ENCODE measurements around the gene LENG8.

Gene LENG8

DNA sequence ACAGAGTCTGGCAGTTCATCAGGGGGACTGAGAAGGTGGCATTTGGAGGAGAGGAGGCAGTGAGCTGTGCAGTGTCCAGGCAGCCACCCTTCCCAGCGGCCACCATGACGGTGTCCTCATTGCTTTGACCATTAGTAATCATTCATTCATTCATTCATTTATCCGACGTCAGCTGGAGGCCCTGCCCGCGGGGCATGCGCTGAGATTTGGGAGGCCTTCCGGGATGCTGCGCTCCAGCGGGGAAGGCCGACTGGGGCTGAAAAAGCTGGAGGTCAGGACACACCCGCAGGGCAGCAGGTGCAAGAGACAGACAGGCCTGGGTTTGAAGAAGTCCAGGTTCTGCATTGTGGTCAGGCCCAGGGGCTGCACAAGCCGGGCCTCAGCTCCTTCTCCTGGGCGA, 24.8 kb upstream of the LENG8 start:
- DNase-seq (ENCODE audit: low read depth), result no peak

GRCh38 chr19:54424660-54425381, 24.2 kb upstream of the LENG8 start:
- DNase-seq (ENCODE audit: low read depth), result no peak

- no peak for DNase-seq (ENCODE audit: low read depth)
These were observed 23.6 kb upstream of the LENG8 start for GRCh38 chr19:54425382-54425723.

DNA sequence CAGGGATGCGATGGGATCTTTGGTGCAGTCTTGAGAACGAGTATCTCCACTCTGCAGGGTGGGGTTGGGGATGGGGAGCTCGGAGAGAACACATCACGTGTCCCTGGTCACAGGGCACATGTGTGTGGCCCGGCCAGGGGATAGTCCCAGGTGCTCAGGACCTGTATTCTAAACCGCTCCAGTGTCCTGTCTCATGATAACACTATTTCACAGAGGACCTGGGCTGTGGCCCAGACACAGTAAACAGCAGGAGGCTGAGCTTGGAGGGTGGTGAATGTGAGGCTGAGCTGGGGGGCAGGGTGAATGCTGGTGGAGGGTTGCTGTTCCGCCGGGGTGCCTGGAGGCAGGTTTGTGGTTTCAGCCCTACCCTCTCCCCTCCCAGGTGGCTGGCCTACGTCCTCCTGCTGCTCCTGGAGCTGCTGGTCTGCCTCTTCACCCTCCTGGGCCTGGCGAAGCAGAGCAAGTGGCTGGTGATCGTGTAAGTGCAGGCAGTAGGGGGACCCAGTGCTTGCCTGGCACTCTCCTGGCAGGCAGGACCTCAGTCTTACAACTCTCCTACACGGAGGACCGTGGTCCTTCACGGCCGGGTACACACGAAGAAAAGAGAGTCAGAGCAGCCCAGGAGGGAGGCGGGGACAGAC, 22.6 kb upstream of the LENG8 start:
- no peak for DNase-seq (ENCODE audit: low read depth)

DNA sequence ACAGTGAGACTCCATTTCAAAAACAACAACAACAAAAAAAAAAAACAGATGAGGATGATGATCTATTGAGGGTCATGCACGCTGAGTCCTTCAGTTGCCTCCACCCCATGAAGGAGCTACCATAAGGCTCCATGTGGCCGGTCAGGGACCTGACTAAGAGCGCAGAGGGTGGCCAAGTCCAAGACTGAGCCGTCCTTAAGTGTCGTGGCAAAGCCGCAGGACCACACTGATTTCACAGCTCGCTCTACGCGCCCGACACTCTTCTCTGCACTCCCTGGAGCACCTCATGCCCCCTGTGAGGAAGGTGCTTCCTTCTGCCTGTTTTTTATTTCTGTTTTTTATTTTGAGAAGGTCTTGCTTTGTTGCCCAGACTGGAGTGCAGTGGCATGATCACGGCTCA, 21.4 kb upstream of the LENG8 start:
- DNase-seq (ENCODE audit: low read depth), result no peak

DNA sequence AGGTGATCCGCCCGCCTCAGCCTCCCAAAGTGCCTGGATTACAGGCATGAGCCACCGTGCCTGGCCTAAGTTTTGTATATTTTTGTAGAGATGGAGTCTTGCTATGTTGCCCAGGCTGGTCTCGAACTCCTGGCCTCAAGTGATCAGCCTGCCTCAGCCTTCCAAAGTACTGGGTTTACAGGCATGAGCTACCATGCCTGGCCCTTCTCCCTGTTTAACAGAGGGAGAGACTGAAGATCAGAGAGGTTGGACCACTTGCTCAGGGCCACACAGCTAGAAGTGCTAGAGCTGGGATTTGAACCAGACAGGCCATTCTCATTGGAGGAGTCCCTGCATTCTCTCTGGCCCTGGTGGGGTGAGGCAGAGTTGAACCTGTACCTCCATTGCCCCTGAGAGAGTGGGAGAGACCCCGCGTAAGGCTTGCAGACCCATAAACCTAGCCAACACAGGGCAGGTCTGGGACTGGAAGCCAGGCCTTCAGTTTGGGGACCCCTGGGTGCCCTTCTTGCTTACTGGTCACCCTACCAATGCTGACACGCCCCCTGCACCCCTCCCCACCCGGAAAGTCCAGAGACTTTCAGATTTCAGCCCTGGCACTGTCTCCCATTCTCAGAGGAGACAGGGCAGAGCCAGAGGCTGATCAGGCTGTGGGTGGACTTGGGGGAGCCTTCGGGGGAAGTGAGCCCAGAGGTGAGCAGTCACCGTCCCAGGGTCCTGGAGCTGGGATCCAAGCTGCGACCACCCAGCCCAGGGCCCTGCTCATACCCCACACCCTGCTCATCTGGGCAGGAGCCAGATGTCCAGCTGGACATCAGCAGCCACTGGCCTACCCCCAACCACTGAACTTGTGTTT, 20.4 kb upstream of the LENG8 start:
- no peak for DNase-seq (ENCODE audit: low read depth)

- DNase-seq (ENCODE audit: low read depth), result no peak
These were observed 19.9 kb upstream of the LENG8 start for GRCh38 chr19:54429176-54429495.

- DNase-seq (ENCODE audit: low read depth), result no peak
These were observed 19.3 kb upstream of the LENG8 start for GRCh38 chr19:54429545-54430227.

- peak; percentile 14 for DNase-seq (ENCODE audit: low read depth)
These were observed 18.4 kb upstream of the LENG8 start for GRCh38 chr19:54430306-54431254.

DNA sequence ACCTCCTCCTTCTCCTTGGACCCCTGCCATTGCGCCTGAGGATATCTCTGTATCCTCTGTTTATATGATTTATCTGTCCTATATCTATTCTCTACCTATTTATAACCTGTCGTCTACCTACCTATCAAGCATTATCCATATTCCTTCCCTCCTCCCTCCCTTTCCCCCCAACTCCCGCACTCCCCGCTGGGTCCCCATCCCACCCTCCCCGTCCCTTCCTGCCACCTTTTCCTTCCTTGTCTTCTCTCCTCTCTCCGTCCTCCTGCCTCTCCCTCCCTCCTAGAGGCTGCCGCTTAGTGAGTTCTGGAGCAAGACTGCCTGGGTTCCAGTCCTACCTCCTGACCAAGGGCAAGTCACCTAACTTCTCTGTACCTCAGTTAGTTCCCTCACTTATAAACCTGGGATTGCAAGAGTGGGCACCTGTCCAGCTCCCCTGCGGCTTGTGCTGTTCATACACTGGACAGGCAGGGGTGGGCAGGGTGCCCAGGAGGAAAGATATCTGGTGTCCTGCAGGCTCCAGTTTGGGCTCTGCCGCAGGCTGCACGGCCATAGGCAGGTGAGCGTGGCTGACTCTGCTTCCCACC, 17.7 kb upstream of the LENG8 start:
- DNase-seq (ENCODE audit: low read depth), result peak; percentile 44

GRCh38 chr19:54432144-54432738, 16.8 kb upstream of the LENG8 start:
- no peak for DNase-seq (ENCODE audit: low read depth)

DNA sequence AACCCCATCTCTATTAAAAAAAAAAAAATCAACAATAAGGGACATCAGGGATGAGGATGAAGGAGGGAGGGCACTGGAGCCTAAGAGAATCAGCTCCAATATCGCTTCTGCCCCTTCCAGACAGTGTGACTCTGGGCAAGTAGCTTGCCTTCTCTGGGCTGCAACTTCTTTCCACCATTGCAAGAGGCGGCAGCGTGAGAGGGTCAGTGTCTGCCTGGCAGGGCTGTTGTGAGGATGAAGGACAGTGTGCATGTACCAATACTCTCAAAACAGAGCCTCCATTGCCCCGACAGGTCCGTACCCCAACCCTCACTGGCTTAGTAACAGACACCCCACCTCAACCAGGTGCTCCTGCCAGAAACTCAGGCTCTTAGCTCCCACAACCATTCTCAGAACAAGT, 15.3 kb upstream of the LENG8 start:
- no peak for DNase-seq (ENCODE audit: low read depth)

- DNase-seq (ENCODE audit: low read depth), result no peak
These were observed 14.7 kb upstream of the LENG8 start for GRCh38 chr19:54434112-54434872.

DNA sequence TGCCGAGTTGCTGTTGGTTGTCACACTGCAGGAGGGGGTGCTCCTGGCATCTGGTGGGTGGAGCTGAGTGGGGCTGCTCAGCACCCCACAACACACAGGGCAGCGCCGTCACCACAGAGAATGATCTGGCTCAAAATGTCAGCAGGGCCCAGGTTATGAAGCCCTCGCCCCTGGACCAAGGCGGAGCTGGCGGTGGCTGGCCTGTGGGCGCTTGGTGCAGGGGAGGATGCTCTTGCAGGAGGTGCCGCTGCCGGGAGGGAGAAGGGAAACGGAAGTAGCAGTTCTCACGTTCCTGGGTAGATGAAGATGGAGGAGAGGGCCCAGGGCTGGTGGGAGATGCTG, 14.2 kb upstream of the LENG8 start:
- no peak for DNase-seq (ENCODE audit: low read depth)

- DNase-seq (ENCODE audit: low read depth), result no peak
These were observed 13.4 kb upstream of the LENG8 start for GRCh38 chr19:54435551-54436016.

- DNase-seq (ENCODE audit: low read depth), result no peak
These were observed 12.9 kb upstream of the LENG8 start for GRCh38 chr19:54436031-54436523.

- no peak for DNase-seq (ENCODE audit: low read depth)
These were observed 12.3 kb upstream of the LENG8 start for GRCh38 chr19:54436628-54437252.

GRCh38 chr19:54439174-54439851, 9.7 kb upstream of the LENG8 start:
- no peak for DNase-seq (ENCODE audit: low read depth)

- DNase-seq (ENCODE audit: low read depth), result no peak
These were observed 8.4 kb upstream of the LENG8 start for GRCh38 chr19:54440641-54441040.

Data from fibroblast of gingiva (primary cell).